BLaER1 treated with 17β-estradiol and CSF1 and Interleukin-3, amounts not matched to agents 10 nM and 100 nM (cell line): Measurements from ENCODE around the gene ARSI.

Experiments used
- H3K27ac ChIP-seq, 11 experiments: shearing (Covaris generic); formaldehyde crosslinking; 2 replicates each; pipeline ENCODE4 v1.8.1; 2022
- H3K27me3 ChIP-seq, 11 experiments: shearing (Covaris generic); formaldehyde crosslinking; 2 replicates each; pipeline ENCODE4 v1.8.1; 2022
- H3K36me3 ChIP-seq, 11 experiments: shearing (Covaris generic); formaldehyde crosslinking; 2 replicates each; pipeline ENCODE4 v1.8.1; 2022
- H3K4me1 ChIP-seq, 10 experiments: shearing (Covaris generic); formaldehyde crosslinking; 2 replicates each; pipeline ENCODE4 v1.8.1; 2022
- H3K4me2 ChIP-seq, 11 experiments: shearing (Covaris generic); formaldehyde crosslinking; 2 replicates each; pipeline ENCODE4 v1.8.1; 2022
- H3K4me3 ChIP-seq, 10 experiments: shearing (Covaris generic); formaldehyde crosslinking; 2 replicates each; pipeline ENCODE4 v1.8.1; 2022
- H3K9ac ChIP-seq, 11 experiments: shearing (Covaris generic); formaldehyde crosslinking; 2 replicates each; pipeline ENCODE4 v1.8.1; 2022
- H3K9me3 ChIP-seq, 11 experiments: shearing (Covaris generic); formaldehyde crosslinking; replicated peaks in 1 of 11; 2 replicates each; pipeline ENCODE4 v1.8.1; 2022
- H4K20me1 ChIP-seq, 11 experiments: shearing (Covaris generic); formaldehyde crosslinking; 2 replicates each; pipeline ENCODE4 v1.8.1; 2022
- Cebpa-rat ChIP-seq, 11 experiments: shearing (Covaris generic); IDR thresholded peaks; 2 replicates each; pipeline ENCODE4 v1.8.1; 2022

ARSI gene

DNA sequence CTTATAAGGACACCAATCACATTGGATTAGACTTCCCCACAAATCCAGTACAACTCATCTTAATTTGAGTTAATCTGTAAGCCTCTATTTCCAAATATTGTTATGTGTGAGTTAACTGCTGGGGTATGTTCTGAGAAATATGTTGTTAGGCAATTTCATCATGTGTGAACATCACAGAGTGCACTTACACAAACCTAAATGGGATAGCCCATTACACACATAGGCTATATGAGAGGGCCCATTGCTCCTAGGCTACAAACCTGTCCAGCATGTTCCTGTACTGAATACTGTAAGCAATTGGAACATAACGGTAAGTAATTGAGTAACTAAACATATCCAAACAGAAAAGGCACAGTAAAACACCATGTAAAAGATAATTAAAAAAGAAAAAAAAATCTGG, 19.1 kb upstream of the ARSI start:
- no peaks in the 10 kb centered on the region for H4K20me1 ChIP-seq
- H3K9me3 ChIP-seq: no peaks in the 10 kb centered on the region
- no peak overlapping the region for H3K9ac ChIP-seq
- no peak overlapping the region for H3K27ac ChIP-seq
- no peak overlapping the region for H3K4me3 ChIP-seq
- no peaks in the 10 kb centered on the region for H3K36me3 ChIP-seq
- no peak for TF ChIP-seq Cebpa-rat (IDR thresholded peaks at IDR 0.05)
- peaks cover 0 to 32% (median 21%) of the 10 kb centered on the region in 10 experiments; a peak in 17 of 20 replicates for H3K4me1 ChIP-seq
- no peak overlapping the region for H3K4me2 ChIP-seq
- H3K27me3 ChIP-seq: no peaks in the 10 kb centered on the region

DNA sequence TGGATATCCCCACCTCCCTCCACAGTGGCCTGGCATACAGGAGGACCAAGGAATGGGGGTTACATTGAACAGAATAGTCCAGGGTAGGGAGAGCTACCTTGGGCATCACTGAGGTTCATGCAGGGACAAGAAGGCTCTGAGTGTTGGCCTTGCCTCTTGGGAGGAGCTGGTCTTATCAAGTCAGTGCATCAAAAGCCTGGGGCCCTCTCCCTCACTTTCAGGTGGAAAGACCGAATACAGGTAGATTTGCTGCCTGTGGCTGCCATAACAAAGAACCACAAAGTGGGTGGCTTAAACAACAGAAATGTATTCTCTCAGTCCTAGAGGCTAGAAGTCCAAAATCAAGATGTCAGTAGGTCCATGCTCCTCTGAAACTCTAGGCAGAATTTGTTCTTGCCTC, 18.5 kb upstream of the ARSI start:
- Histone ChIP-seq H3K4me2 (no peak overlapping the region), H3K9ac (no peak overlapping the region), H3K27me3 (no peaks in the 10 kb centered on the region), H3K4me3 (no peak overlapping the region), H3K9me3 (no peaks in the 10 kb centered on the region), H3K4me1 (peaks cover 0 to 35% (median 22%) of the 10 kb centered on the region in 10 experiments; a peak in 17 of 20 replicates), H3K27ac (no peak overlapping the region), H4K20me1 (no peaks in the 10 kb centered on the region), H3K36me3 (no peaks in the 10 kb centered on the region)
- TF ChIP-seq Cebpa-rat (IDR thresholded peaks at IDR 0.05): no peak

DNA sequence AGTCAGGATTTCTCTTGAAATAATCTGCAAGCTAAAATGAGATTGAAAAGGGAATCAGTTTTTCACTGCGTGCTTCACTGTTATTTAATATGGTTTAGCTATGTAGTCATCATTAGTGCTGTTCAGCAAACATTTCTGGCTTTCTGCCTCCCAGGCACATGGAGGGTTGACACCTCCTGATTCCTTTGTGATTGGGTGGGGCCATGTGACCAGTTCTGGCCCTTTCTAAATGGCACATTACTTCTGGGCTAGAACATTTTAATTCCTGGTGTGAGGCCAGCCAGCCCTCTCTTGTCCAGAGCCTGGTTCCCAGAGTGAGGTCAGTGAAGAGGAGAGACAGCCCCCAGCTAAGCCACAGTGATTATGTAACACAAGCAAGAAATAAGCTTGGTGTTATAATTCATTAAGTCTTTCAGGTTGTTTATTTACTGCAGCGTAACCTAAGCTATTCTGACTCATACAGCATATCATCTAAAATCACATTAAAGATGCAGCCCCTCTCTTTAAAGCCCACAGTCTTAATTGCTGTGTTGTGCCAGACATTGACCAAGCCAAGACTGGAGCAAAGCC, 17.4 kb upstream of the ARSI start:
- Histone ChIP-seq H3K4me3 (no peak overlapping the region), H3K4me1 (peaks cover 0 to 30% (median 17%) of the 10 kb centered on the region in 10 experiments; a peak in 17 of 20 replicates), H3K9me3 (no peaks in the 10 kb centered on the region), H3K9ac (no peak overlapping the region), H3K27ac (no peak overlapping the region), H4K20me1 (no peaks in the 10 kb centered on the region), H3K4me2 (no peak overlapping the region; a peak in 1 of 22 replicates), H3K36me3 (no peaks in the 10 kb centered on the region), H3K27me3 (no peaks in the 10 kb centered on the region)
- TF ChIP-seq Cebpa-rat (IDR thresholded peaks at IDR 0.05): no peak

DNA sequence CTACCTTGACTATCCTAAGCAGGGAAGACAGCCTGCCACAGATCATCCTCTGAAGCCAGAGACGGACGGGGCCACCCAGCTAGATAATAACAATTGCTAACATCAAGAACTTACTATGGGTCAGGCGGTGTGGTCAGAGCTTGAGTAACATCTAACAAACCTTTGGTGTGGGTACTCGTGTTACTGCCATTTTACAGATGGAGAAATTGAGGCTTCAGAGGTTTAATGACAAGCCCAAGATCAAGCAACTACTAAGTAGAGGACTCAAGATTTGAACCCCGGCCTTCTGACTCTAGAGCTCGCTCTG, 16.7 kb upstream of the ARSI start:
- H3K4me2 ChIP-seq: peak overlapping the region in 4 of 11 experiments; percentile 34 to 47 (median 38); a peak in 5 of 22 replicates

DNA sequence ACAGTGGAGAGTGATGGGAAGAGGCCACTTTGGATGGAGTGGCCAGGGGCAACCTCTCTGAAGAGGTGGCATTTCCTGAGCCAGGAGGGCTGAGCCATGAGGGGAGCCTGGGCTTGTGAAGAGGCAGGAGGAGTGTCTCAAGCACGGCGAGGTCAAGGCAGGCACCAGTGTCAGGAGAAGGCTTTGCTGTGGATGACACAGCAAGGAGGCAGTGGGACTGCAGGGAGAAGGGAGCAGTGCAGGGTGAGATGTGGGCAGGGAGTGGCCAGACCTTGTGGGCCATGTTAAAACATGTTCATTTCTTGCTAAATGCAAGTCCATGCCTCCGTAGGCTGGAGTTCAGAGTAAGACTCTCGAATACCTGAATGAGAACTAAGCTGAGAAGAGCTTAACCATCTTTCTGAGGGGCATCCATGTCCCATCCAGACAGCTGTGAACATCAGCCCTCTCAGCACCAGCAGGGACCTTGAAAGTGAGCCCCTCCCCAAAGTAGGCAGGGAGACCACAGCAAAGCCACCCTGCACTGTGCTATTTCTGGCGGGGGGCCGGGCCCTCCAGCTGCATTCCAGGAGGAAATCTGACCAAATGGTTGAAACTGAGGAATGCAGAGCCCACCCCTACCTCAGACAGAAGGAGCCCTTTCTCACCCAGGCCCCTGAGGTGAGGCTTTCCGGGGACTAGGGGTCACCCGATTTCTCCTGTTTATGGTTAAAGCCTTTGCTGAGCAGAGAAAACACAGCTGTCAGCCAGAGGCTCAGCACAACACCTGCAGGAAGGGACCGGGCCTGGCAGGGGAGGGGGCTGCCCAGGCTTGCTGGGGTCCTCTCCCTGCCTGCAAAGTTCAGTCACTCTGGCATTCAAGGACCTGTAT, 16.1 kb upstream of the ARSI start:
- no peaks in the 10 kb centered on the region for H3K36me3 ChIP-seq
- no peak overlapping the region for H3K4me3 ChIP-seq
- no peak for TF ChIP-seq Cebpa-rat (IDR thresholded peaks at IDR 0.05)
- no peak overlapping the region for H3K9ac ChIP-seq
- H4K20me1 ChIP-seq: no peaks in the 10 kb centered on the region
- no peaks in the 10 kb centered on the region for H3K9me3 ChIP-seq
- H3K27ac ChIP-seq: 0 out of 22 replicates have a peak overlapping the region, but pooled peaks of 1 of the 11 experiments have one; percentile 11
- peak overlapping the region in 6 of 11 experiments; percentile 2 to 47 (median 35); a peak in 9 of 22 replicates for H3K4me2 ChIP-seq
- no peaks in the 10 kb centered on the region for H3K27me3 ChIP-seq
- H3K4me1 ChIP-seq: peaks cover 3 to 39% (median 27%) of the 10 kb centered on the region in 10 experiments; a peak in 19 of 20 replicates

More for the DNA sequence above, 16.7 kb upstream of the ARSI start:
- Histone ChIP-seq H3K27ac (no peak overlapping the region), H3K27me3 (no peaks in the 10 kb centered on the region), H3K9ac (no peak overlapping the region), H3K36me3 (no peaks in the 10 kb centered on the region), H3K4me3 (no peak overlapping the region), H3K4me1 (peaks cover 0 to 34% (median 21%) of the 10 kb centered on the region in 10 experiments; a peak in 17 of 20 replicates), H3K9me3 (no peaks in the 10 kb centered on the region), H4K20me1 (no peaks in the 10 kb centered on the region)
- no peak for TF ChIP-seq Cebpa-rat (IDR thresholded peaks at IDR 0.05)

DNA sequence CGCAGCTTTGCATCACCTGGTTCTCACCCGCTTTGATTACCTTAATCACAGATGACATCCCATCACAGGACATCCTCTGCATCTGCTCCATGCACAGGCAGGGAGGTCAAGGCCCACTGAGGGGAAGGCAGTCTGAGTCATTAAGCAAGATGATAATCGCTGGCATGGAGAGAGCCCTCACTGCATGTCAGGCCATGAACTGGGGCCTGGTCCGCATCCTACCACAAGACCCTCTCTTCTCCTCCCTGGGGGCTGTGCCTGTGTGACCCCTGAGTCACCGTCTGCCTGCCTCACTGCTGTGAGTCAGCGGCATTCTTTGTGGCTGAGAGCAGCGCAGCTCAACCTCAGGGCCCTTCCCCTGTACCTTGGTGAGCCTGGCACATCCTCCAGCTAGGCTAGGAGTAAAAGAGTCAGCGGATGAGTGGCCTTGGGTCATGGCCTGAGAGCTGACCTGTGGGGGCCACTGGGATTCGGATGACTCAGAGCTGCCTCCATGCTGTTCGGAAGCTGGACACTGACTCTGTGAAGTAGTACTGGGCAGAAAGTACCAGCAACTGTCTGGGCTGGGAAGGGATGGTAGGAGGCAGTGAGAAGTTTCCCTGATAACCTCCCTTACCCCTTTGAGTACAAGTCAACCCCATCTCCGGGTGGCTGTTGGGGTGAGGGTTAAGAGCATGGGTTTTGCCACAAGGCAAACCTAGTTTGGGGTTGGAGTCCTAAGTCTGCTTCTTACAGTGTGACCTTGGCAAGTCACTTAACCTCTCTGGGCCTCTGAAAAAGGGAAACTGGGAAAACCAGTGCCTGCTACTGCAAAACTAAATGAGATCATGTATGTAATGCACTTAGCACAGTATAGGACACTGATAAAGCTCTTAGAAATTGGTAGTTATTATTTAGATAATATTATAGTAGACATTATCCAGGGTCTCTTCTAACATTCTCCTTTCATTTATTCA, 14.6 kb upstream of the ARSI start:
- Histone ChIP-seq H3K4me3 (no peak overlapping the region), H4K20me1 (no peaks in the 10 kb centered on the region), H3K4me2 (peak overlapping the region in 7 of 11 experiments; percentile 3 to 43 (median 11); a peak in 10 of 22 replicates), H3K27me3 (no peaks in the 10 kb centered on the region), H3K9ac (no peak overlapping the region; a peak in 1 of 22 replicates), H3K4me1 (peaks cover 8 to 44% (median 34%) of the 10 kb centered on the region in 10 experiments; a peak in 19 of 20 replicates), H3K27ac (peak overlapping the region in 3 of 11 experiments; percentile 1 to 32 (median 18); a peak in 1 of 22 replicates), H3K9me3 (no peaks in the 10 kb centered on the region), H3K36me3 (no peaks in the 10 kb centered on the region)
- TF ChIP-seq Cebpa-rat (IDR thresholded peaks at IDR 0.05): no peak

DNA sequence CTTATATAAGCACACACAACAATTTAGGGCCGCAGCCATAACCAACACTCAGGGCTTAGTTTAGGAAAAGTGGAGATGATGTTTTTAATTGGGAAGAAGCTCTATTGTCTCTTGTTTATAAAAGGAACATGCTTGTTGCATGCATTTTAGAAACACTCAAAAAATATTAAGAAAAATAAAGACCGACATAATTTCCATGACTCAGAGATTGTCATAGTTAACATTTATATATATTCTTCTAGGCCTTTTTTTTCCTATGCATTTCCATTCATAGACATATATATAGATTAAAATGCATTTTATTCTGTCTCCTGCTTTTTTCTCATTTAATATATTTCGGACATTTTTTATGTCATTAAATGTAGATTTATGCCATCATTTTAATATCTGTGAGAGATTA, 13.6 kb upstream of the ARSI start:
- no peak for TF ChIP-seq Cebpa-rat (IDR thresholded peaks at IDR 0.05)
- Histone ChIP-seq H3K27me3 (no peaks in the 10 kb centered on the region), H3K4me3 (no peak overlapping the region), H3K4me2 (no peak overlapping the region), H3K36me3 (no peaks in the 10 kb centered on the region), H3K9ac (no peak overlapping the region), H3K4me1 (peaks cover 8 to 44% (median 34%) of the 10 kb centered on the region in 10 experiments; a peak in 19 of 20 replicates), H3K9me3 (no peaks in the 10 kb centered on the region), H3K27ac (no peak overlapping the region), H4K20me1 (no peaks in the 10 kb centered on the region)

DNA sequence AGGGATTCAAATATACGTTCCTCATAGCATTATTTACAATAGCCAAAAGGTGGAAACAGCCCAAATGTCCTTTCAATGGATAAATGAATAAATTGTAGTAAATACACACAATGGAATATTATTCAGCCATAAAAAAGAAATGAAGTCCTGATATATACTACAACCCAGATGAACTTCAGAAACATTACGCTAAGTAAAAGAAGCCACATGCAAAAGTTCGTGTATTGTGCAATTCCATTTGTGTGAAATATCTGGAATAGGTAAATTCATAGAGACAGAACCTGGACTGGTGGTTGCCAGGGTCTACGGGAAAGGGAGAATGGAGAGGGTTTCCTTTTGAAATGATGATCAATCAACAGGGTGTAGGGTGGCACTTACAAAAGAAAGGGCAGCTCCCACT, 12.5 kb upstream of the ARSI start:
- TF ChIP-seq Cebpa-rat (IDR thresholded peaks at IDR 0.05): peak in 2 of 11 experiments; percentile 43 to 49; a peak in 2 of 22 replicates
- H3K4me3 ChIP-seq: no peak overlapping the region
- no peaks in the 10 kb centered on the region for H3K27me3 ChIP-seq
- H3K4me2 ChIP-seq: no peak overlapping the region
- no peaks in the 10 kb centered on the region for H4K20me1 ChIP-seq
- no peaks in the 10 kb centered on the region for H3K36me3 ChIP-seq
- no peaks in the 10 kb centered on the region for H3K9me3 ChIP-seq
- H3K4me1 ChIP-seq: peaks cover 8 to 44% (median 38%) of the 10 kb centered on the region in 10 experiments; a peak in 19 of 20 replicates
- H3K27ac ChIP-seq: no peak overlapping the region
- no peak overlapping the region for H3K9ac ChIP-seq
